GM18858 (cell line): ENCODE measurements around the gene COP1.

ENCODE experiments used
- ATAC-seq: cut with Tn5 transposase; IDR thresholded peaks from one replicate; pipeline ENCODE4 v1.9.1; 2021; ENCODE audit not compliant: unreplicated experiment

COP1 gene

GRCh38 chr1:175978476-175978875 is 228.6 kb downstream of the COP1 start:
- no peak for ATAC-seq

DNA sequence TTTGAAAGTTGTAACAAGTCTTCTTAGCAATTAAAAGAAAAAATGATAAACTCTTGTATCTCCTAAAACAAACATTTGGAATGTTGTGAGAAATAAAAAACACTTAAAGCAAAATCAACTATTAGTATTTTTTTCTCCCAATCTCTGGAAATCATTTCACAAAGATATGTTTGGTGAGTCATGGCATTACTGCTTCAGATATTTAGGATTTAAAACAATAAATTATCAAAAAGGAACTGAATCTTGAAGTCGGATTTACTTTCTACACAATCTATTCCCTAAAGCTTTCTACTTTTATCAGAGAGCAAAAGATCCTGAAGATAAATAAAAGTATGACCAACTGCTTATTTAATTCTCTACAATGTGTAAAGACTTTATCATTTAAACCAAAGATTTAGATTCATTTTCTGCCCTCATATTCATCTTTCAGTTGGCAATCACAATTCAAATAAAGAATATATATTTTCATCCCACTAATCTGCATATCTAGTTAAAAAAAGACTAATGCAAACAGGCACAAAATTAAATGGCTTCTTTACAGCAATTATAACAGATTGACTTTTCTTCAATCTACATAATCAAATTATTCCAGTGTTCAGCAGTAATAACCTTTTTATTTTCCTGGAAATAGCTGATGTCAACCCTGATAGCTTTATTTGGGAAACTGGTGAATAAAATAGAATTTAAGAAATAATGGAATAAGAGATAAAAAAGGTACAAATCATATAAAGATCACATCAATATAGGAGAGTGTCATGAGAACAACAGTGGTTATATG is 230.0 kb downstream of the COP1 start:
- ATAC-seq = no peak

- ATAC-seq = no peak
These were observed 237.9 kb downstream of the COP1 start for GRCh38 chr1:175969231-175969630.

GRCh38 chr1:175968486-175969172 is 238.5 kb downstream of the COP1 start:
- ATAC-seq = no peak

- ATAC-seq = no peak
These were observed 243.3 kb downstream of the COP1 start for GRCh38 chr1:175963740-175964139.

DNA sequence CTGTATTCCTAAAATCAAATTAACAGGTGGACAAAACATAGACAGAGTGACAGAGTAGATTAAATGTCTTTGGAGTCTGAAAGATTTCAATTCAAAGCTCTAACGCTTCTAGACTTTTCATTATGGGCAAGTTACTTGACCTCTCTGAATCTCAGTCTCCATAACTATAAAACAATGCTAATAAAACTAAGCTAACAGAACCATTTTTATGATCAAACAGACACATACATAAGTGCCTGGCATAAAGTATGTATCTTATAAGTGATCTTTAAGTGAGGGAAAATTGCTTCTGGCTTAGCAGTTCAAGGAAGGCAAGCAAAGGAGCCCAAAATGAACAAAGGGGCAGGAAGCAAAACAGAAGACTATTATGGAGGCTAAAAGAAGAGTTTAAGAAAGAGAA is 246.9 kb downstream of the COP1 start:
- no peak for ATAC-seq

DNA sequence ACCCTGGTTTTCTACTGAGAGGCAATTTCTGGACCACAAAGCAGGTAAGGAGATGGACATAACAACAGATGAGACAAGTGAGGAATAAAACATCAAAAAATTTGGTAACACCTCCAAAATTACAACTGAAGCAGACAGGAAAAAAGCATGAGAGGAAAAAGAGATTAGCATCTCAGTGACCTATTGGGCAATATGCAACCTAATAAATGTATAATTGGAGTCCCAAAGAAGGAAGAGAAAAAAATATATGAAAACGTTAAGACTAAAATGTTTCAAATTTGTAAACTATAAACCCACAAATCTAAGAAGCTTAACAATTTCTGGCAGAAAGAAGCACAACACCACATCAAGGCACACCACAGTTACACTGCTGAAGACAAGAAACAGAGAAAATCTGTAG is 255.5 kb downstream of the COP1 start:
- no peak for ATAC-seq

DNA sequence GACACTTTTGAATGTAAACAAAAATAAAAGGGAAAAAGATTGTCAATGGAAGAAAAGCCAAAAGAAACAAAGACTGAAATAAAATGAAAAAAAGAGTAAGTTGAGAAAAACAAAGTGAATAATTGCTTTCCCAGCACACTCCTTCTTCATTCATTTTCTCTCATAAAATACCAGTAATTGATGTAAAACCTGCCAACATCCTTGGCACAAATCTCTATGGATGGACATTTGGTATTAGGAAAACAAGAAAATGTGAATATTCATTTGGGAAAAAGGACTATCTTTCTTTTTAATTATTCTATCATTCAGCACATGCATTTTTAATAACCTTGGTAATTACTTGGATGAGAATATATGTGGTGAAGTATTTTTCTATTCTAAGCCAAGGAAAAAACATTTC is 259.3 kb downstream of the COP1 start:
- ATAC-seq = no peak

- ATAC-seq = no peak
These were observed 262.5 kb downstream of the COP1 start for GRCh38 chr1:175944591-175944990.

DNA sequence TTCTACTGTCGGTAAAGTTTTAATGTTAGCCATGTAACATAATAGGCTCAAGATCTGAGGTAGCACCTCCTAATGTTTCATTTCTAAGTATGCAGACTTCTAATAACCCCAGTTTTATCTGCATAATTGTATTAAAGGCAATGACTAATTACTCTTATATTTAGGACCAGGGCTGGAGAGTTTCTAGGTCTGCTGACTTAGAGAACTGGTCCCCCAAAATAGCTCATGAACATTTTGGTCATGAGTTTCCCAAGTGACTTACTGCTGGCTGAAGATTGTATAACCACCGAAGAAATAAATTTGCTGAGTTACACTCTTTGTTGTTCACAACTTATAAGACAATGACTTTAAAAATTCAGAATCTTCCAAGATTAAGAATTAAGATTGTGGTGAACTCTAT is 265.9 kb downstream of the COP1 start:
- no peak for ATAC-seq

- ATAC-seq = no peak
These were observed 270.4 kb downstream of the COP1 start for GRCh38 chr1:175936736-175937135.

DNA sequence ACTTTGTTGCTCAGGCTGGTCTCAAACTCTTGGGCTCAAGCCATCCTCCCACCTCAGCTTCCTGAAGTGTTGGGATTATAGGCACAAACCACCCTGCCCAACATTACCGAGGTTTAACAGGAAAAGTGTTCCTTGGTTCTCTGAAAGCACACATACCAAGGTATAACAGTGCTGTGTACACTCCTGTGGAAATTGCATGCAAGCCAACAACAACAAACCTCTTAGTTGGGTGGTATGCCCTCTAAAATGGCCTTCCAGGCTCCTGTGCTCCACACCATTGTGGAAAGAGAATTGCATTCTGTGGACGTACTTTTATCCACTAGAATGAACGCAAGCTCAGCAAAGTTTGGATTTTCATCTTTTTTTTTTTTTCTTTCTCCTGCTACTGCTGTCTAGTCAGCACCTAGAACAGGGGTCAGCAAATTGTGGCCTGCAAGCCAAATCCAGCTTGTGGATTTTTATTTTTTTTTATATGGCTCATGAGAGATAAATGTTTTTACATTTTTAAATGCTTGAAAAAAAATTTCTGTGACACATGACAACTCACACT is 271.4 kb downstream of the COP1 start:
- no peak for ATAC-seq

GRCh38 chr1:175935166-175935565 is 271.9 kb downstream of the COP1 start:
- no peak for ATAC-seq

DNA sequence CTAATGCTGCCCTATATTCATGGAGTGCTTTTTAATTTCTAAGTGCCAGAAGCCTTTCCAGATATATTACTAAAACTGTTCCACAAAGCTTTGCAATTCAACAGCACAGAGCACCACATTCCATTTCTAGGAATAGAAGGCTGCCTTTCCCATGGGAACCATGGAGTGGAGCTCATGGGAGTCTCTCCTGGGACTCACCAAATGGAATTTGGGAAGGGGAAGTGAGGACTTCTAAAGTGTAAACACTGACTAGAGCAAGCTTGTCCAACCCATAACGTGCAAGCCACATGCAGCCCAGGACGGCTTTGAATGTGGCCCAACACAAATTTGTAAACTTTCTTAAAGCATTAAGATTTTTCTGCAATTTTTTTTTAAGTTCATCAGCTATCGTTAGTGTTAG is 273.3 kb downstream of the COP1 start:
- ATAC-seq = no peak

DNA sequence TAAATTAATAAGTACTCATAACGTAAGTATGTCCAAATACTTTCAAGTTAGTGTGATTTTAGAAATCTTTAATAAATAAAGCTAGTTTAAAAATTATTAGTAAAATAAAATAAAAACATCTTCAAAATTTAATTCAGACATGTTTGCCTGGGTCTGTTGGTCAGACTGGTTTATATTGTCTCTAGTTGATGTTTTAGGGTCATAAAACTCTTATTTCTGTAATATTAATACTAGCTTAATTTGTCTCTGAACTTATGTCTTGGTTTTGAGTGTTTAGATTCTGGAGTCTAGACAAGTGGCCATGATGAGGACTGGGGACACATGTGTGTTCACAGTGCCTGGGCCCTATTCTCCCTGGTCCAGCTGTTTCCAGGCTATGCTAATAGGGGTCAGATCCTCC is 279.1 kb downstream of the COP1 start:
- no peak for ATAC-seq

DNA sequence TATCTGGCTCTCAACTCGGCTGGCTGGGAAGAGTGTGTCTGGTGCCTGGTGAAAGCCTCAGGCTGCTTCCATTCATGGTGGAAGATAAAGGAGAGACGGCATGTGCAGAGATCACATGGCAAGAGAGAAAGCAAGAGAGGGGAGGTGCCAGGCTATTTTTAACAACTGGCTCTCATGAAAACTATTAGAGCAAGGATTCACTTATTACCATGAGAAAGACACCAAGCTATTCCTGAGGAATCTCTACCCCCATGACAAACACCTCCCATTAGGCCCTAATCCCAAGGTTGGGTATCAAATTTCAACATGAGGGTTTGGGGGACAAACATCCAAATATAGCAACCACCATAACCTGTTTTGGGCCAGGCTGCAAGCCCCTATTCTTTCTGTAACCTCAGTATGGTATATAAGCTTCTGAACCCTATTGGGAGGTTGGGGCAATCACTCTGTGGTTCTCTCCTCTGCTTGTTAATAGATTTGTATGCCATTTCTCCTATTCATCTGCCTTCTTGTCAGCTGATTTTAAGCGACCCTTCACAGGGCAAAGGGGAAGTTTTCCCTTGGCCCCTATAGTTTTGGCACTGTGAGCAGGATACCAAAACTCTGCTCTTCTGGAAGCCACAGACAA is 284.7 kb downstream of the COP1 start:
- ATAC-seq = no peak

- ATAC-seq = no peak
These were observed 286.7 kb downstream of the COP1 start for GRCh38 chr1:175920381-175920780.

DNA sequence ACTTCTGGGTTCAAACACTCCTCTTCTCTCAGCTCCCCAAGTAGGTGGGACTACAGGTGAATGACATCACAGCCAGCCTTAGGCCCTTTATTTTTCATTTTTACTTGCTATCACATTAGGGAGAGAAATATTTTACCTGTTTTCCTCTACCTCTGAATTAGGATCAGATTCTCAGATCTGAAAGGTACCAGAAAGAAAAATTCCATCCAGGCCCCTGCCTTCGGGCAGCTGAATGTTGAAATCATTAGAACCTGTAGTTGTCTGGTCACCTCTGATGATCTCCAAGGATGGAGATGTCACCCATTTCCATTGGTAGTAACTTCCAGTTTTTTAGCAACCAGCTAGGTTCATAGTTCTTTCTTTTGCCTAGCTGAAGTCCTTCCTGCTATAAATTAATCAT is 288.1 kb downstream of the COP1 start:
- ATAC-seq = no peak

GRCh38 chr1:175918364-175918801 is 288.7 kb downstream of the COP1 start:
- no peak for ATAC-seq

- ATAC-seq = no peak
These were observed 293.0 kb downstream of the COP1 start for GRCh38 chr1:175914115-175914514.

GRCh38 chr1:175911138-175911537 is 295.9 kb downstream of the COP1 start:
- no peak for ATAC-seq

- no peak for ATAC-seq
These were observed 300.7 kb downstream of the COP1 start for GRCh38 chr1:175906370-175906769.
